AG04449 (cell line): Measurements from ENCODE around the gene GARIN1A.

Experiments
- CTCF ChIA-PET: fragments of 350-600 bp; formaldehyde crosslinking; extraction: SDS; loops from one replicate; lab custom pipeline; 2021; ENCODE audit warnings: antibody characterized with exemption; lab: Yijun Ruan, JAX
- POLR2A ChIA-PET: fragments of 400-600, 350-600 bp; formaldehyde crosslinking; extraction: SDS; loops from one replicate; lab custom pipeline; 2020; ENCODE audit warnings: antibody characterized with exemption, inconsistent platforms; lab: Yijun Ruan, JAX
- DNase-seq: peaks from one replicate; pipeline ENCODE4 v3.0.0-alpha.2; 2010; ENCODE audit warnings: low read depth, low spot score
- H3K4me3 ChIP-seq: 2 replicates; pipeline ENCODE4 v1.5.1; 2011; ENCODE audit warnings: low read depth, mild to moderate bottlenecking, control low read depth, low read length
- CTCF ChIP-seq: IDR thresholded peaks from one replicate; pipeline ENCODE4 v1.5.1; 2011; ENCODE audit warnings: mild to moderate bottlenecking, moderate library complexity, low read length, control low read depth, inconsistent platforms; ENCODE audit not compliant: insufficient read depth; ENCODE audit errors: missing control alignments

Gene GARIN1A

GRCh38 chr7:128718967-128719642, 47.0 kb downstream of the GARIN1A start:
- POLR2A ChIA-PET, result no interaction called here
- no peak for TF ChIP-seq CTCF
- CTCF ChIA-PET, result interaction anchor here (0.9 kb wide), 1 partner anchor 13 kb away, joined by 3 read pairs; no protein-coding TSS in a partner anchor

DNA sequence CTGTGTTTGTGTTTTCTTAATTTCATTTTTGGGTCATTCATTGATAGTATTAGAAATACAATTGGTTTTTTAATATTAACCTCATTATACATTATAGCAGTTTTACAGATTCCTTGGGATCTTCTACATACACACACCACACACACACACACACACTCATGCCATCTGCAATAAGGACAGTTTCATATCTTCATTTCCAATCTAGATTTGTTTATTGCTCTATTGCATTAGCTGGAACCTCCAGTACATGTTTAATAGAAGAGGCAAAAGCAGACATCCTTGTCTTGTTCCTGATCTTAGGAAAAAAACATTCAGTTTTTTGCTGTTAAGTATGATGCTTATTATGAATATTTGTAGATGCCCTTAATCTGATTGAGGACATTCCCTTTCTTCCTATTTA, 49.3 kb downstream of the GARIN1A start:
- no peak for DNase-seq
- TF ChIP-seq CTCF, result no peak
- H3K4me3 ChIP-seq, result no peak overlapping the region
- ChIA-PET POLR2A (no interaction called here), CTCF (interaction anchor here (1.7 kb wide), 1 partner anchor 11 kb away, joined by 6 read pairs; no protein-coding TSS in a partner anchor)

More at GRCh38 chr7:128718967-128719642, 47.0 kb downstream of the GARIN1A start:
- no peak overlapping the region for H3K4me3 ChIP-seq
- DNase-seq, result no peak
